ENCODE measurements around the gene ZFP36L1. TPM values are rescaled to one million over a fixed set of nuclear protein-coding genes. Genes with fewer than 3 reads are reported as not detected.

The ZFP36L1 gene
- total and polyA plus RNA-seq, 2 of the 13 experiments (the other 11 are each of a cell fraction or from before 2014, with no cell fraction given), result 7.4 to 10.2 TPM

DNA sequence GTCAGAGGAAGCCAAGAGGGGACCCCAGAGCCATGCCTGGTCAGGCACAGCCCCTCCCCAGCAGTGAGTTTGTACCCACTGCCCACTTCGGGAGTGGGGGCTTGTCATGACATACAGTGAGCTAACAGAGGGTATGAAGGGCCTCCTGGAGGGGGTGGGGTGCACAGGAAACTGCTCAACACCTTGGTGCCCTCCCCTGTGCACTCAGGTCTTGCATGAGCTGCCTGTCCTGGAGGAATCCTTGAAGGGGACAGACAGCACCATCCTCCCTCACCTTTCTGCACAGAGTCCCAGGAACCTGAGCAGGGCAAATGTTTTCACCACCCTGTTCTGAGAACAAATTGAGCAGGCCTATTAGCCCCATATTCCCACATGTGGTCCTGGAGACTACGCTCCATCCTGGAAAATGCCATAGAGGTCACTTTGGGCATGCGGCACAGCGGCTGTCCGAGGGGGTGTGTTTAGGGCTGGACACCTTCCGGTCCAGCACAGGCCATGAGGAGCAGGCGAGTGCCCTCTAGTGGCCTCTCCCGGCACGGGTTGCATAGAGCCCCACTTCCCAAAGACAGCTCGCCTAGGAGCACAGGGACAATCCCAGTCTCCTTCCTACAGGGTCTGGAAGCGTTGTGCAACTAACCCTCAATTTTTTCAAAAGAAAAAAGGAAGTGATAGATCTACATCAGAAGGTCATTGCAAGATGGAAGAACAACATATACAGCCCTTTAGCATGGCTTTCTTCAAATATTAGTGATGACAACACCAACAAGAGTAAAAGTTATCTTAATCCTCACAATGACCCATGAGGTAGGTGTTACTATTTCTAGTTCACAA is 31.9 kb upstream of the ZFP36L1 start (continued):
- TF ChIP-seq PRDM15 (CRISPR knock-in tag; IDR thresholded peaks at IDR 0.05) (no peak), ZNF850 (CRISPR knock-in tag; conservative IDR thresholded peaks at IDR 0.05) (no peak), ZNF792 (CRISPR knock-in tag; IDR thresholded peaks at IDR 0.05) (peak; percentile 79), SOX5 (CRISPR knock-in tag; IDR thresholded peaks at IDR 0.05; ENCODE audit: borderline replicate concordance) (no peak; the same call in 1 of the 2 replicates), TSC22D2 (CRISPR knock-in tag; IDR thresholded peaks at IDR 0.05; ENCODE audit: borderline replicate concordance) (0 out of 2 replicates have a peak, but pooled peaks have one; percentile 27), ATAD3A (CRISPR knock-in tag; IDR thresholded peaks at IDR 0.05) (no peak), GZF1 (CRISPR knock-in tag; IDR thresholded peaks at IDR 0.05) (no peak), ELF3 (CRISPR knock-in tag; IDR thresholded peaks at IDR 0.05) (peak; percentile 78), SALL2 (CRISPR knock-in tag; IDR thresholded peaks at IDR 0.05) (no peak; the same call in 1 of the 2 replicates), MYNN (CRISPR knock-in tag; IDR thresholded peaks at IDR 0.05; ENCODE audit: low read depth) (no peak), CC2D1A (CRISPR knock-in tag; IDR thresholded peaks at IDR 0.05) (no peak), ZFP36L2 (CRISPR knock-in tag; IDR thresholded peaks at IDR 0.05) (no peak), GMEB1 (CRISPR knock-in tag; IDR thresholded peaks at IDR 0.05; ENCODE audit: borderline replicate concordance) (peak; percentile 36; the same call in 1 of the 2 replicates), ZNF205 (CRISPR knock-in tag; IDR thresholded peaks at IDR 0.05) (peak; percentile 71), ZBTB26 (CRISPR knock-in tag; IDR thresholded peaks at IDR 0.05; ENCODE audit: borderline replicate concordance) (no peak), XBP1 (CRISPR knock-in tag; IDR thresholded peaks at IDR 0.05) (no peak), ZFAT (CRISPR knock-in tag; conservative IDR thresholded peaks at IDR 0.05) (no peak)
- TF ChIP-seq, protein P1, sequence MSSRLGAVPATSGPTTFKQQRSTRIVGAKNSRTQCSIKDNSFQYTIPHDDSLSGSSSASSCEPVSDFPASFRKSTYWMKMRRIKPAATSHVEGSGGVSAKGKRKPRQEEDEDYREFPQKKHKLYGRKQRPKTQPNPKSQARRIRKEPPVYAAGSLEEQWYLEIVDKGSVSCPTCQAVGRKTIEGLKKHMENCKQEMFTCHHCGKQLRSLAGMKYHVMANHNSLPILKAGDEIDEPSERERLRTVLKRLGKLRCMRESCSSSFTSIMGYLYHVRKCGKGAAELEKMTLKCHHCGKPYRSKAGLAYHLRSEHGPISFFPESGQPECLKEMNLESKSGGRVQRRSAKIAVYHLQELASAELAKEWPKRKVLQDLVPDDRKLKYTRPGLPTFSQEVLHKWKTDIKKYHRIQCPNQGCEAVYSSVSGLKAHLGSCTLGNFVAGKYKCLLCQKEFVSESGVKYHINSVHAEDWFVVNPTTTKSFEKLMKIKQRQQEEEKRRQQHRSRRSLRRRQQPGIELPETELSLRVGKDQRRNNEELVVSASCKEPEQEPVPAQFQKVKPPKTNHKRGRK (CRISPR knock-in tag; IDR thresholded peaks at IDR 0.05), result no peak
- TF ChIP-seq, protein P2, sequence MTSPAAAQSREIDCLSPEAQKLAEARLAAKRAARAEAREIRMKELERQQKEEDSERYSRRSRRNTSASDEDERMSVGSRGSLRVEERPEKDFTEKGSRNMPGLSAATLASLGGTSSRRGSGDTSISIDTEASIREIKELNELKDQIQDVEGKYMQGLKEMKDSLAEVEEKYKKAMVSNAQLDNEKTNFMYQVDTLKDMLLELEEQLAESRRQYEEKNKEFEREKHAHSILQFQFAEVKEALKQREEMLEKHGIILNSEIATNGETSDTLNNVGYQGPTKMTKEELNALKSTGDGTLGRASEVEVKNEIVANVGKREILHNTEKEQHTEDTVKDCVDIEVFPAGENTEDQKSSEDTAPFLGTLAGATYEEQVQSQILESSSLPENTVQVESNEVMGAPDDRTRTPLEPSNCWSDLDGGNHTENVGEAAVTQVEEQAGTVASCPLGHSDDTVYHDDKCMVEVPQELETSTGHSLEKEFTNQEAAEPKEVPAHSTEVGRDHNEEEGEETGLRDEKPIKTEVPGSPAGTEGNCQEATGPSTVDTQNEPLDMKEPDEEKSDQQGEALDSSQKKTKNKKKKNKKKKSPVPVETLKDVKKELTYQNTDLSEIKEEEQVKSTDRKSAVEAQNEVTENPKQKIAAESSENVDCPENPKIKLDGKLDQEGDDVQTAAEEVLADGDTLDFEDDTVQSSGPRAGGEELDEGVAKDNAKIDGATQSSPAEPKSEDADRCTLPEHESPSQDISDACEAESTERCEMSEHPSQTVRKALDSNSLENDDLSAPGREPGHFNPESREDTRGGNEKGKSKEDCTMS (CRISPR knock-in tag; conservative IDR thresholded peaks at IDR 0.05), result no peak

All from HepG2 (cell line).